ENCODE measurements around the gene KRT7.

The KRT7 gene

DNA sequence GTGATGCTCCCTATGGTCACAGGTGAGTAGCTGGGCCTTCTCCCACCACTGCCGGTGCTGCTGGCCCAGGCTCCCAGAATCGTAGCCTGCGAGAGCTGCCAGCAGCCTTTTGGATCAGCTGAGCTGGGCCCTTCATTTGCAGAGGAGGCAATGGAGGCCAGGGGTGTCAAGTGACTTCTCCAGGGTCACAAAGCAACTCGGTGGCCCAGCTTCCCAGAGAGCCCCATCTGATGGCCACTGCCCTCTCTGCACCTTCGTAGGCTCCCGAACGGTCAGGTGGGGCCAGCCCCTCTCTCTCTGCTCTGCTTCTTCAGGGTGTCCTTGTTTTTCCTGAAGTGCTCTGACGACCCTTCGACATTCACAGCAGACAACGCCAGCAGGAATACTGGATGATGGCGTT, 45.8 kb upstream of the KRT7 start:
- TF ChIP-seq, protein P1, sequence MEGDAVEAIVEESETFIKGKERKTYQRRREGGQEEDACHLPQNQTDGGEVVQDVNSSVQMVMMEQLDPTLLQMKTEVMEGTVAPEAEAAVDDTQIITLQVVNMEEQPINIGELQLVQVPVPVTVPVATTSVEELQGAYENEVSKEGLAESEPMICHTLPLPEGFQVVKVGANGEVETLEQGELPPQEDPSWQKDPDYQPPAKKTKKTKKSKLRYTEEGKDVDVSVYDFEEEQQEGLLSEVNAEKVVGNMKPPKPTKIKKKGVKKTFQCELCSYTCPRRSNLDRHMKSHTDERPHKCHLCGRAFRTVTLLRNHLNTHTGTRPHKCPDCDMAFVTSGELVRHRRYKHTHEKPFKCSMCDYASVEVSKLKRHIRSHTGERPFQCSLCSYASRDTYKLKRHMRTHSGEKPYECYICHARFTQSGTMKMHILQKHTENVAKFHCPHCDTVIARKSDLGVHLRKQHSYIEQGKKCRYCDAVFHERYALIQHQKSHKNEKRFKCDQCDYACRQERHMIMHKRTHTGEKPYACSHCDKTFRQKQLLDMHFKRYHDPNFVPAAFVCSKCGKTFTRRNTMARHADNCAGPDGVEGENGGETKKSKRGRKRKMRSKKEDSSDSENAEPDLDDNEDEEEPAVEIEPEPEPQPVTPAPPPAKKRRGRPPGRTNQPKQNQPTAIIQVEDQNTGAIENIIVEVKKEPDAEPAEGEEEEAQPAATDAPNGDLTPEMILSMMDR (conservative IDR thresholded peaks at IDR 0.05; ENCODE audit: low read length), result no peak
- H3K4me3 ChIP-seq (ENCODE audit: low read length), result no peak overlapping the region
- no peak for DNase-seq (ENCODE audit: low read depth)

DNA sequence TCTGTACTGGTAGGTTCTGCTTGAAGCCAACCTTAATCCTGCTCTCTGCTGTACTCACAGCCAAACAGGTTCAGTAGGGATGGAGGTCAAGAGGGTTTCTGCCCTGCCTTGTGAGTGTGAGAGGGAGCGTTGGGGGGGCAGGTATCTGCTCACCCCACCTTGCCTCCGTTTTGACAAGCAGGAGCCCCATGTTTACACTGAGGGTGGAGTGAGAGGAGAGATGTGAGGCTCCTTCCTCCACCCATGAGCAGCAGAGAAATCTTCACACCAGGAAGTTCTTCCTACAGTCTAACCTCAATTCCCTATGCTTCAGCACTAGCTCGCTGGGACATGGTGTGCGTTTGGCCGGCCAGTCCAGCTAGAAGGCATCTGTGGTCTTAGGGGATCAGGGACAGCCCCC, 45.4 kb upstream of the KRT7 start:
- no peak overlapping the region for H3K4me3 ChIP-seq (ENCODE audit: low read length)
- TF ChIP-seq, protein P1 (conservative IDR thresholded peaks at IDR 0.05; ENCODE audit: low read length), result no peak
- DNase-seq (ENCODE audit: low read depth), result no peak

DNA sequence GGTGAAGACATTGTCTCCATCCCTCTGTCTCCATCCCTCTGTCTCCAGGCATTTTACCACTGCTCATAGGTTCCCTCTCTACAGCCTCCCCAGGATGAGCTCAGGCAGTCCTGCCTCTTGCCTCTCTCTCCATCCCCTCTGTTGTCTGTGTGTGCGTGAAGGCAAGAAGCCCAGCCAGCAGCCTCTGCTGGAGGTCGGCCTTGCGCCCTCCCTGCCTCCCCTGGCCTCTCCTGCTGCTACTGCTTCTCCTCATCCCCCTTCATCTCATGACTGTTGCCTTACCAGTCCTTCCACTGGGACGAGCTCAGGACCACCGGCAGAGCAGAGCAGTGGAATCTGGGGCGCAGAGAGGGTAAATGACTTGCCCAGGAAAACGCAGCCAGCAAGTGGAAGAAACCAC, 44.4 kb upstream of the KRT7 start:
- TF ChIP-seq, protein P1 (conservative IDR thresholded peaks at IDR 0.05; ENCODE audit: low read length), result no peak

DNA sequence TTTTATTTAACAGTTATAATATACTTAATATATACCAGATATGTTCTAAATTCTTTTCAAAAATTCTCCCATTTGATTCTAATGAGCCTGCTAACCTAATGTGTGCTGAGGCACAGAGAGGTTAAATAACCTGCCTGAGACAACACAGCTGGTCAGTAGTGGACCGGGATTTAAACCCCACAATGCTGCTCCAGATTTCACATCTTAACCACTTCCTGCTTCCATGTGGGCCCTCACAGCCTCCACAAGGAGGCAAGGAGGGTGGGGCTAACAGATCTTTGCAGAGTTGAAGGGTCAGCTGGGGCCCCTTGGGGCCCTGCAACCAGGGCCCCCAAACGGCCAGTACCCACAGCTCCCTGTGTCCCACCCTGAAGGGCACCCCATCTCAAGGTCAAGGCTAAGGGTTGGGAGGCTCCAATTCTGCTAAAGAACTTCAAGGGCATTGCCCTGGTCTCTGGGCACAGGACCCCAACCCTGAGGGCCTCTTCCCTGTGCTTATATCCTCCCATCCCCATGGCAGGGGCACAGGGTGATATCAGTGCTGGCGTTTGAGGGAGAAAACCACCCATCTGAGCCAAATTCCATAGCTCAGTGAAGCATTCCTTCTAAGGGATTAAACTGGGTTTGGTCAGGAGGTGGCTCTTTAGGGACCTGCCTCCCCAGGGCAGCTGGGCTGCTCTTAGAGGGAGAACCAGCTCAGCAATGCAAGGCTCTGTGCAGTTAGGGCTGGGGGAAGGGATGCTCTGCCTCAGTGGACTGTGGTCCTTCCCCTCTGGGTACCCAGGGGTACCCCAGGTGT, 43.5 kb upstream of the KRT7 start:
- TF ChIP-seq, protein P1 (conservative IDR thresholded peaks at IDR 0.05; ENCODE audit: low read length), result no peak
- DNase-seq (ENCODE audit: low read depth), result peak; percentile 83
- H3K4me3 ChIP-seq (ENCODE audit: low read length), result no peak overlapping the region

More for the DNA sequence above, 44.4 kb upstream of the KRT7 start:
- no peak for DNase-seq (ENCODE audit: low read depth)
- H3K4me3 ChIP-seq (ENCODE audit: low read length), result no peak overlapping the region

DNA sequence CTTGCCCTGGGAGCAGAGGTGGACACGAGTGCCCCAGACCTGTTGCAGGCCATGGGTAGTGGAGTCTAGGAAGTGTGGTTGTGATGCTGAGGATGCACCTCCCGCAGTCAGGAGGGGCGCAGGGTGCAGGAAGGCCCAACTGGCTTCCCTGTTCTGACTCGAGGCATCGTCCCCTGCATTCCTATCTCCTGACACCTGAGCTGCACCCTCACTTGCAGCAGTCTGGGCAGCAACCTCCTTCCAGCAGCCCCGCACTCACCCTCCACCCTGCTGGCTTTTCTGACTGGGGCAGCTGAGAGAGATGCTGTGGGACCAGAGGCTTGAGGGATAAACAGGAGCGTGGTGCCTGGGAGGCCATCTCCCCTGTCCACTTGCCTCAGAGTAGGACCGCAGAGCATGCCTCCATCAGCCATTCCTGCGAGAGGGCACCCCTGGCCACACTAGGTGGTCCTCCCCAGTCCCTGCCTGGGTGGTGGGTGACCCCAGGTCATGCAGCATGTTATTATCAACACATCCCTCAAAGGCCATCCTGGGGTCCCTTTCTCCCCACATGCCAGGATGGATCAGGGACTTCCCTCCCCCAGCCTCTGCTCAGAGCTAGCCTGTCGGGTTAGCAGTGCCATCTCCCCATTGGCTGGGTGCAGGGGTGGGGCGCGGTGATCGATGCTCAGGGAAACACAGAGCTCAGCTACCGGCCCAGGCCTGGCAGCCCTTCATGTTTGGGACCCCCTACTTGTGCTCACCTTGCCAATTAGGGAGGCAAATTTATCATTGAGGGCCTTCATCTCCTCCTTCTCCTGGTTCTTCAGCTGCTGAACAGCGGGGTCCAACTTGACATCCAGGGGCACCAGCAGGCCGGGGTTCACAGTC, 41.9 kb upstream of the KRT7 start:
- no peak overlapping the region for H3K4me3 ChIP-seq (ENCODE audit: low read length)
- no peak for DNase-seq (ENCODE audit: low read depth)
- TF ChIP-seq, protein P1 (conservative IDR thresholded peaks at IDR 0.05; ENCODE audit: low read length), result no peak

DNA sequence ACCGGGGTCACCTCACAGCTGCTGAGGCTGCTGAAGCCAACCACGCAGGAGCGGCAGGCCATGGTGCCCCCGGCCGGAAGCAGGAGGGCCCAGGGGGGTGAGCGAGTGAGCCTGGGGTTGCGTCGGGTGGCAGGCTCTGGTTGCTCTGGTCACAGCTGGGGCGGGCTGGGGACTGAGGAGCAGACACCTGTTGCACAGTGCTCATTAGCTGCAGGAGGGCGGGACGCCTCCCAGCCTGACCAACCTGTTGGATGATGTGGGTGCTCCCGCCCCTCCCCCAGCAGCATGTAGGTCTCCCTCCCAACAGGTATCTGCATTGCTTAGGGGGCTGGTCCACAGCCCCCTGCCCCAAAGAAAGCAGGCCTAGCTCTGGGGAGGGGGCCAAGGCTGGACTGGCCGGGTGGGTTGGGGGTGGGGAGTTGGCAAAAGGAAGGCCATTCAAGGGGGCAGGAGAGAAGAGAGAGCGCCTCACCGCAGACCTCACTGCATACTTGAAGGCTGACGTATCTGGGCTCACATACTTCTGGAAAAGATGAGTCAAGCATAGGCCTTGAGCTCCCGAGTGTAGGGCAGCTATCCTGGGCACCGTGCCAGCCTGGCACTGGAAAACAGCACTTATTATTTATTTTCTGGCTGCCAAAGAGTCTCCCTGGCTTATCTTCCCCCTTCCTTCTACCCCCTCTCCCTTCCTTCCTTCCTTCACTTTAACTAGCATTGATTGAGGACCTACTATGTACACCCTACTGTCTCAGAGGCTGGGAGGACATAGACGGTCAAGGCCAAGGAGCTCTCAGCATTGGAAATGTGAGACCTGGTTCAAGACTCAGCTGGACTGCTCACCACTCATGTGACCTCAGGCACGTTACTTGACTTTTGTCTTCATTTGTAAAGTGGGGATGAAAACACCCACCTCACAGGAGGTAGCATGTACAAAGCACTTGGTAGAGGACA, 40.9 kb upstream of the KRT7 start, which contains the start of gene KRT80:
TSS of gene KRT80 (minus strand) at position 174 of the 951 bp plus-strand sequence. CDS start at position 62, 112 bp downstream.
- TF ChIP-seq, protein P1 (conservative IDR thresholded peaks at IDR 0.05; ENCODE audit: low read length), result no peak
- H3K4me3 ChIP-seq (ENCODE audit: low read length), result no peak within 1 kb of the TSS
- DNase-seq (ENCODE audit: low read depth), result peak; percentile 99
